NCI-H2171 treated with DMSO at 0.1 percent for 48 hours (cell line): ENCODE results near the gene YIPF5.

Experiments used
- DNase-seq: peaks from one replicate; lab custom pipeline; 2025; lab: John Stamatoyannopoulos, UW

The YIPF5 gene

DNA sequence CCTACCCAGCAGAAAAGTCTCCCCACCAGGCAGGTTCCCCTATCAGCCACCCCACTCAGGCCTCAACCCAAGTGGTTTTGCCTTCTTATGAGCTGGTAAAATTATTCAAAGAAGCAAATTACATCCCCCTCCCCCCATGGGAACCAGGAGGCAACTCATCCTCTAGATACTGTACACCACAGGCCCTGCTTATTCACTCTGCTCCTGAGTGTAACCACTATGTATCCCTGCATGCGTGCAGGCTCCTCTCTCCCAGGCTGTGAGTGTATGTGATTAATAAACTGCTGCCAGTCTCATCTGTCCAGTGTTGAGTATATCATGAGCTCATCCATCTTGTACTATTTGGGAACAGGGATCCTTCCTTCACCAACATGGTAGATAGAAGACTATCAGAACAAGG is 8.8 kb upstream of the YIPF5 start:
- DNase-seq = no peak

DNA sequence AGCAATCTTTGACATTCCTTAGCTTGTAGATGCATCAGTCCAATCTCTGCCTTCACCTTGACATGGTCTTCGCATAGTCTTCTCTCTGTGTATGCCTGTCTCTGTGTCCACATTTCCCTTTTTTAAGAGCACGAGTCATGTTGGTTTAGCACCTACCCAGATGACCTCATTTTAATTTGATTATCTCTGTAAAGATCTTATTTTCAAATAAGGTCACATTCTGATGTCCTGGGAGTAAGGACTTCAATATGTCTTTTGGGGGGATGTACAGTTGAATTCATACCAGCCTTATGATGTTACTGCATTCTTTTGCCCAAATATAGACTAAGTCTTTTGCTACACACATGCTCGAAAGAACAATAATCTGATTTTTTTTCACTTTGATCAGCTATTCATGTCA is 7.1 kb upstream of the YIPF5 start:
- no peak for DNase-seq

DNA sequence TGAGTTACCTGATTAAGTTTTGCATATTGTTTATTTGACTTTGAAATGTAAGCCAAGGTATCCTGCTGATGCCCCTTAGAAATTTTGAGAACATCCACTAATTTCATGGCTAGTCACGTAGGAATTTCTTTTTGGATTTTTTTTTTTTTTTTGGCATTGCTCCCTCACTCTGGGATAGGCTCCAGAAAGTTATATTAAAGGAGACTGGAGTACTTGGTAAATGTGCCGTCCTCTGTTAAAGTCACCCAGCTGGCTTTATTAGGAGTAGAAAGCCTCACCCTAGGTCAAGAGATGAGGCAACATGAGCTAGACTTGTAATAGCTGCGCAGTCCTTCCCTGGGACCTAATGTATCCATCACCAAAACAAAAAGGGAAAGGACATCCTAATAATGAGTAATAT is 3.3 kb upstream of the YIPF5 start:
- DNase-seq = no peak

DNA sequence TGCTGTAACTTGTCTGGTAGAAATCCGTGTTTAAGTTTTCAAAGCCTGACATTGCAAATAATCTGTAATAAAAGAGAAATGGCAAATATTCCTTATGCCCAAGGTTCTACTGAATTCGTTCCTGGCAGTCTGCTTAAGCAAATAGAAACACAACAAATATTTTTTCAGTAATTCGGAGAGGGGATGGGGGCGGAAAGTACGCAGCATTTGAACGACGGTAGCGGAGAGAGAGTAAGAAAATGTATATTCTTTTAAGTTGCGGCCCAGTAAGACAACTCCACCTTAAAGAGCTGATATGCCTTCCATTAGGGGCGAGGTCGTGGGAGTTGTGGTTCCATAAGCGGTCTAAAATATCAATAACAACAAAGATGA is 569 bp downstream of the YIPF5 start:
- no peak for DNase-seq

DNA sequence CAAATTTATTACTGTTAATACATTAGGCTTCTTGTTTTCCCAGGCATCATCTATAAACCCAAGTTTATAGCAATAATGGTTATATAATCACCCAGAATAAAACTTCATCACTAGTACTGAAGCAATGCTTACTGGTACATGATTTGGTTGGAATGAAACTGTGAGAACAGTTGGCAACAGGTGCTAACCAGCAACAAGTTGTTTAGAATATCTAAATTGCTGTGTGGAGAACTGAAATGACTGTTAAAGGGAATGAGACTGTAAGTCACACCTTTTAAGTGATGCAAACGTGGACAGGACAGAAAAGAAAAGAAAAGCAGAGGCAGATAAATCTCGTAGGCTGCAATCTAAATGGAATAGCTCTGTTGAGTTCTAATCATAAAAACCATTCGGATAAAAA is 2.5 kb downstream of the YIPF5 start:
- DNase-seq = no peak

DNA sequence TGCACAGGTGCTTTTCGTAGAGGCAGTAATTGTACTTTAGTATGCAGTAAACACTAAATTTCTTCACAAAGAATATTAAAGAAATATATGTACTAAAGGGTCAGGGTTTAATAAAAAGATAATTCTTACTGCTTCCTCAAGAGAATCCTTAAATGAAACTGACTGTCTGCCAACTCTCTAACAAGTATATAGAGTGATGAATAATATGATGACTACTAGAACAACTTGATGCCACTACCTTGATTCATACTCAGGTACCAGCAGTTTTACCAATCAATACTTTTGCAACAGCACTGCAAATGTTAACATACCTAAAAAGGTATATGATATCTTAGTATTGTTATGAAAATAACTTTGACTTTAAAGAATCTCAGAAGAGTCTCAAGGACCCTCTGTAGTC is 3.8 kb downstream of the YIPF5 start:
- DNase-seq = no peak

DNA sequence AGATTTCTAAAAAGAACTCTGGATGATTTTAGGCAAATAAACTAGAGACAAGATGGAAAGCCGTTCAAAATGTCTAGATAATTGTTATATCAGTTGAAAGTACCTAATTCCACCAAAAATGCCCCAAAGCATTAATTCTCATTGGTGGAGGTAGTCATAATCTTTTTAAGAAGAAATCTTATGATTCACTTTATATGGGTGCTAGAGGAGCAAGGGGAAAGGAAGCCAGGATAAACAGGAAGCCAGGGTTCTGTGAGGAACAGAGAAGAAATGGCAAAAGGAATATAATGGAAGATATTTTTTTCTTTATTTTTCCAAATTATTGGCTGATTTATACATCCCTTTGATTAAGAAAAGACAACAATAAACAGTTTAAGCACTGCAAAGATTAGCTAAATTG is 7.8 kb downstream of the YIPF5 start:
- no peak for DNase-seq

DNA sequence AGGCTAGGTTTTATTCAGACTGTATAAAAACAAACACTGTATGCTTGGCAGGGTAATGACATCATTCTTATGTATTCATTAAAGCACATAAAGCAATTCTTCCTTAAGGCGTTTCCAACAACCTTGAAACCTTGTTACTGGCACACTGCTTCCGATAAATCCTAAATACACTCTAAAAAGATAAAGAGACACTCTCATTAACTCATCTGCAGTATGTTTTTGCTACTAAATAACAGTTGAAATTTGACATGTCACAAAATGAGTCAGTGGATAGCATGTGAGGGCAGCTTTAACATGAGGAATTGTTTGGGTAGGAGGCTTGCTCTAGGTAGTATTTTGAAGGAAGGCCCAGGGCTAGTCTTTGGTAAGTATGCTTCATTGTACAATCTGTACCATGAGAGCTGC is 13.7 kb downstream of the YIPF5 start:
- no peak for DNase-seq

DNA sequence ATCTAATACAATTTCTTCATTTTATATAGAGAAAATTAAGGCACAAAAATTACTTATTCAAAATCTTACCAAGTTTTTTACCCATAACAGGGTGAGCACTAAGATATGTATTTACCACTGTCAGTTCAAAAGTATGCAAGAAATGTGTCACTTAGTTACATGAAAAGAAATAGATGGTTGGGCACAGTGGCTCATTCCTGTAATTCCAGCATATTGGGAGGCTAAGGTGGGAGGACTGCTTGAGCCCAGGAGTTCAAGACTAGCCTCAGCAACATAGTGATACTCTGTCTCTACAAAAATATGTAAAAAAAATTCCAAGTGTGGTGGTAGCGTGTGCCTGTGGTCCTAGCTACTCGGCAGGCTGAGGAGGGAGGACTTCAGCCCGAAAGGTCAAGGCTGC is 19.4 kb downstream of the YIPF5 start:
- DNase-seq = no peak

DNA sequence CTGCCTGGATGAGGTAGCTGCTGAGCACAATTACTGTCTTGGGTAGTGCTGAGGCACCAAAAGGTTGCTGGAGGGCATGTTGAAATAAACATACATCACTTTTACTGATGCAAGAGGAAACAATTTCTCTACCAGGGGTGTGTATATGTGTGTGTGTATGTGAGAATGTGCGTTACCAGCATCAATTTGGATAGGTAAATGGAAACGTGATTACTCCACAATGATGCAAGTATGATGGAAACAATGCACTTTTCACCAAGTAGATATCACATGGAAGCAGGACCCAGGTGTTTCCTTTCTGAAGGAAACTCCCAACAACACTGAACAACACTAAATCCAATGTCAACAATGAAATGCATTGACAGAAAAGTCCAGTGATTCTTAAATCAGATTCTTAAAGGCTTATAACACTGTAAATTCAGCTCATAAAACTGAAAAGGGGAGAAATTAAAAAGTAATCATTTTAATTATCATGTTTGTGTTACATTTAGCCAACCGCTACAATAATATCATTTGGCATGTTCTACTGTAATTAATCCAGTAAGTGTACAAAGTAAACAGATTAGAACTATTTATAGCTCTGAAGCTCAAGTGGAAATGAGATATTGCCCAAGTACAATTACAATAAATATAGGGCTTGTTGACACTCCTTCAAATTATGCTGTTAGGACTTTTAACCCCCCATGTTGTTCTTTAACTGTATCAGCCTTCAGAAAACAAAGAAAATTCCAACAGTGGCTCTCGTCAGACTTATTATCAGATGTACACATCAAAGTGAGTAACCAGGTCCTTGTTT is 25.3 kb downstream of the YIPF5 start:
- no peak for DNase-seq

DNA sequence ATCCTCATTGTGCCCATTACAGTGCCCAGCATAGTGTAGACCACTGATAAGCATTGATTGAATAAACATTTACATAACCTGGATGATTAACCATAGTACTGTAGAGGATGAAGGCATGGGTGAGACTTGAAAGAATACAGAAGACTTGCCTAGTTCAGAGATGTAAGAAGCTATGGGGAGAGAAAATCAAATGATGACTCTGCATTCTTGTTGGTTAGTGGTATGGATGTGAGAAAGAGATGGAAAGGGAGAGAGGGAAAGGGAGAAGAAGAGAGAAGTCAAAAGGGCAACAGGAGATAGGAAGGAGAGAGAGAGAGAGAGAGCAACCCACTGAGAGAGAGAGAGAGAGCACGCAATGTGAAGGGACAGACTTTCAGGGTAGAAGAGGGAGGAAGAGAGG is 26.8 kb downstream of the YIPF5 start:
- no peak for DNase-seq

DNA sequence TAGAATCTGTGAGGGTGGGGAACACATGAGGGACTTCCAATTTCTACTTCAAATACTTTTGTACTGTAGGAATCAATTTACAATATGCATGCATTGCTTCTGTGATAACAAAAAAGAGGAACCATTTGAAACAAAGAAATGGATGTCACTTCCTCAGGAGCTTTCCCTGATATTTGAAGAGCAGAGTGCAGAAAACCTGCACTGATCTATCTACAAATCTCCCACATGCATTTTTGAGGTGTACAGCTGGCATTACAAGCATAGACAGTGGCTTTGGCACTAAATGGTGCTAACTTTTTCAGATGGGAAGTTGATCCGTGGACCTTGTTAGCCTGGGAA is 27.7 kb downstream of the YIPF5 start:
- DNase-seq = no peak

DNA sequence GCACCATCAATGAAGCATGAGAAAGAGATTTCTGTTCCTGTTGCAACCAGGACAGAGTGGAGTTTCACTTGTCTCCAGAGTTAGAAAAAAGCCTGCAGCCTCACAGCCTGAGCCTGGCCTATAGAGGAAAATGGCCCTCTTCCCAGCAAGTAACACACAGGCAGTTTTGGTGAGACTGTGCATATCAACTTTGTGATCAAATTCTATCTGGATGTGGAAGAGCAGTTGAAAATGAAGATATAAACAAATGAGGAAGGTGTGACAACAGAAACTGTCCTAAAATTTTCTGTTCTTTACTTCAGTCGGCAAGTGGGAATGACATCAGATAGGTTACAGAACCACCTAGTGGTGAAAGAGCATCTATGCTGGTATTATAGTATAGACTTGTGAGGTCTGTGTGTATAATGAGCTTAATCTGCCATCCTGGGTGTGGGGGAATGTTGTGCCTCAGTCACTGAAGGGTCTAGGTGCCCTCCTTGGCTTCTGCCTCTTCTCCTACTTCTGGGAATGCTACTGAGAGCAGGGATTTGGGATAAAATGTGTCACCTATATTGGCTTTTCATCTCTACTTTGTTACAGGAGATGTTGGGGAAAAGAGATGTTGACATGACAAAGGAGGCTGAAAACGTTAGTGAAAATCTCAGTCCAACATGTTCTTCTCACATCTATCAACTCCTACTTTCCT is 28.2 kb downstream of the YIPF5 start:
- peak; percentile 66 for DNase-seq

DNA sequence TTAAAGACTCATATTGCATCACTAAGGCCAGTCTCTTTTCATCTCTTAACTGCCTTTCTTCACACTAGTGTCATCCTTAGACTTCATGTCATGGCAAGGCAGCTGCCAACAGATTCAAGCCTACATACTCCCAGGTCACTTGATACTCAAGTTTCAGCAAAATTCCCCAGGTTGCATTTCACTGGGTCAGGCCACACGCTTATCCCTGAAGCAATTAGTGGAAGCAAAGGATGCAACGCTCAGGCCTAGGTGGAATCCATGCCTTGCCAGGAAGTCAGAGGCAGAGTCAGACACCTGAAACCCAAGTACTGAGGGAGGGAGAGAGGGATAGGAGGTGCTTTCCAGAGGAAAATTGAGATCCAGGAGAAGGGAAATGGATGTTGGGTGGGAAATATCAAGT is 28.9 kb downstream of the YIPF5 start:
- peak; percentile 47 for DNase-seq

DNA sequence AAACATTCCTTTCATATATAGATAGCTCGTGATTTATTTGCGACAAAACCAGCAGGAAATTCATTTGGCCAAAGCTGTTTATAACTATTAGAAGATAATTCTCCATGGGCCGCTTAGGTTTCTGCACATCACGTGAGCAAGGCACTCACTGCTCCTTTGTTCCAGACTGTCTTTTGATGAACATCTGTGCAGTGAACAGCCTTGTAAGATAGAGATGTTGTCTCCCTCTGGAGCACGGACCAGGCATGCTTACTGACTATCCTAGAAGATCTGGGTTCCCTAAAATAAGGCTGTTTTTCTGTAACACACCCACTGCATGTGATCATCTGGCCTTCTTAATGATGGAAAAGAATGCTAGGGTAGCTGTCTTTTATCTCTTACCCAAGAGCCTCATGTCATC is 30.9 kb downstream of the YIPF5 start:
- no peak for DNase-seq

DNA sequence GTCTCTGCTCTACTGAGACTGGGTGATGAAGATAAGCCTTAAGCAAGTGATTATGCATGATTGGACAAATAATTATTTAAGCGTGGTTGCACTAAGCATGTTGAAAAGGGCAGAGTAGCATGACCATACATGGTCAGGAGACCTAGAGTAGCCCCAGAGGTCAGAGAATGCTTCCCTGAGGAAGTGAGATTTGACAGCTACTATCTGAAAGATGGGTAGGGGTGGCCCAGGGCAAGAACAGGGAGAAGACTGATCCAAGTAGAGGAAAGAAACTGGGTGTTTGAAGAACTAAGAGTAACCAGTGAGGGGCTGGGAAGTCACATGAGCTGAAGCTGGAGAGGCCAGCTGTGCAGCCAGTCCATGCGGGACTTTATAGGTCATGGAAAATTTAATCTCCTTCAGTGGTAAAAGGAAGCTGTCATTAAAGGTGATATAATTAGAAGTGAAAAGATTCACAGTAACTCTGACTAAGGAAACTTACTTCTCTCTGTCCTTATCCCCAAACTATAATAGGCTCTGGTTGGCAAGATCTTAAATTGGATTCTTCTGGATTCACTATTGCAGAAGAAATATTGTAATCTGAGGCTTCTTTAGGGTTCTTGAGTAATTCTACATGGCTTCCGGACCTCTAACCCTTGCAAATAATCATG is 35.2 kb downstream of the YIPF5 start:
- DNase-seq = no peak

DNA sequence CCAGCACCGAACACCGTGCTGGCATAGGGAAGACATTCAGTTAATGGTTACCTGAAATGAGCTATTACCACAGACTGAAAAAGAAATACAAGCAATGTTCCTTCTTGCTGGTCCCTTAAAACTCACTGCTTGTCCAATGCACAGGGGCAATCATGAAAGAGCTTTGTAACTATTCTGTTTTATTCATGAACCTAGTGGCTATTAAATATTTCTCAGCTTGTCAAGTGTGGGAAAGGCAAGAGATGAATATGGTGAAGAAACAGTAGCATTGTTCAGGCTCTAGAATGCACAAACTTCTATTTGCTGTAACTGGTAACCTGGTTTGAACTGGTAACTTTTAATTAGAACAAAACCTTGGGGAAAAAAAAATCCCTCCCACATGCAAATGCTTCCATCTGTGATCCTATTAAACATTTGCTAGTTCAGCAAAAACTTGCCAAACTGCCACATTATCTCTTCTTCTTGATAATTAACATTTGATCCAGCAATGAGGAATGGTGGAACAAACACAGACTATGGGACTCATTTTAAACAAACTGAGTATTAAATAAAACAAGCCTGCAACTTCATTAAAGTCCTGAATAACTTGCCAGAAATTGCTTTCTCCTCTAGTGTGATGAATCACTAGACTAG is 36.1 kb downstream of the YIPF5 start:
- DNase-seq = peak; percentile 0

DNA sequence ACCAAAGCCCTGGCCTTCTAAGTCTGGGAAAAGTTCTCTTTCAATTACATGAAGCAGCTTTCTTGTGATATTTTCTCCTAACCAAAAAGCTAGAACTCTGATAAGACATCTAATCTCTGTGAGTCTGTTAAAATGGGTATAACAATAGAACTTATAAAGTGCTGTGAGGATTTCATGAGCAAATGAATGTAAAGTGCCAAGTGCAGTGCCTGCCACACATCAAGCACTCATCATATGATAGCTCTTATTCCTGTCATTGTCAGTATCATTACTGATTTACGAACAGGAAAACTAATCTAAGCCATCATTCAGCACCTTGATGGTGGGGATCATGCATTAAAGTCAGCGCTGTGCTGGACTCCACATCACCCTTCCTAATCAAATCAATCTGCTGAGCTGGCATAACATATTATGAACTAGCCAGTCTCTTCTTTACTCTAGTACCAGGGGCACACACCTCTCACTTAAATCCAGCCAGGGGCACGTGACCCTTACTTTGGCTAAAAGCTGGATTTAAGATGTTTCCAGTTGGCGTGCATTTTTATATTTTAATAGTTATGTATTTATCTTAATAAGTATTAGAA is 37.3 kb downstream of the YIPF5 start:
- DNase-seq = no peak

DNA sequence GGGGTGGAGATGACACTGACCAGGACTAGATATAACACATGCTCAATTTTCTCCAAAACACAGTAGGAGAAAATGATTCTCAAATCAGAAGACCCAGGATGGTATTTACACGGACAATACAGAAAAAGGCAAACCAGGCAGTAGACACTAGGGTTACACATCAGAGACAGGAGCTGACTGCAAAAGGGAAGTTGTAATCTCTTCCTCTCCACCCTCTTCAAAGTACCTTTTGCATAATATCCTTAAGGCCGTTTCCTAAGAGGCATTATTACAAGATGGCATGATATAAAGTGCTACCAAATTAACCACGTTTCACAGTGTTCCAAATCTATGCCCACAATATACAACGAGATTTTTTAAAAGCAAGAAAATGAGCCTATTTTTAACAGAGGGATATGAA is 39.2 kb downstream of the YIPF5 start:
- no peak for DNase-seq

DNA sequence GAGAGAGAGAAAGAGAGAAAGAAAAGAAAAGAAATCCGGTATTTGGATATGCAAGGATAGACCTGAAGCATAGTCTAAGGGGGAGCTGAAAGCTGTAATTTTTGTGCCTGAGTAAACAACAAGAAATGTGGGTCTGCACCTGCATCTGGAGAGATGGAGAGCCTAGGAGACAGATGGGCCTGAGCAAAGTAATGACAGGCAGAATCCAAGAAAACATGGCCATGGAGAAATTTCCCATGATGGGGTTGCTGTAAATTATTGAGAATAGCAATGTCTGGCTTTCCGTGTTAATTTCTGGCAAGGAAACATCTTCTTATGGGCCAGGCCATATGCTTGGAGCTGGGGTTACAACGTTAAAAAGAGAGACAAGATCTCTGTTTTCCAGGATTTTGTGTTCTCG is 40.2 kb downstream of the YIPF5 start:
- DNase-seq = peak; percentile 47

DNA sequence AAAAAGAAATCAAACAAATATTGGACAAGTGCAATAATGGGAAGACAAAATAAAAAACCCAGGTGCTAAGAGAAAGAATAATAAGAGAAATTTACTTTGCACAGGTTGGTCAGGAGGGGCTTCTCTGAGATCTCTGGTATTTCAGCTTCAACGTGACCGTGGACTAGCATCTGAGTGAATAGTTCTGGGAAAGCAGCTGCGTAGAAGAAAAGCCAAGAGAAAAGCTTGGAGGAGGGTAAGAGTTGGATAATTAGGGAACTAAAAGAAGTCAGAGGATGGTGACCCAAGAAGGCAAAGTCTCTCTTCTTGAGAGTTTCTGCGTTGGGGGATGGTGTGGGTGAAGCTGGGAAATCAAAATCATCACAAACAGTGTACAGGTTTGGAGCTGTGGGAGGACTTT is 41.6 kb downstream of the YIPF5 start:
- no peak for DNase-seq

DNA sequence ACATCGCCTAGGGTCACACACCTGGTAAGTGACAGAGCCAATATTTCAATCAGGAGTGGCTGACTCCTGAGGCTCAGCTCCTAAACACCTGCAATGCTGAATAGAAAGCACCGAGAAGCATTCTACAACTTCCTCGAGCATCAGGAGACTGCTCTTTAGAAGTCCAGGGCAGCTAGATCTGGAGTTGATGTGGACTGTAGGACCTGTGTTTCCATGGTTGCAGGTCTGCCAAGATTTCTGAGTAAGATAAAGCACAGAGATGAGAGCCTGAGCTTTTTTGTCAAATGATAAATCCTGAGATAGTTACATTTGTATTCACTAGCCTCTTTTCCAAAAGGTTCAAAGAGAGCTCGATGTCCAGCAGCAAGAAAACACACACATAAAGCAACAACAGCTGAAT is 43.8 kb downstream of the YIPF5 start:
- no peak for DNase-seq
